K562 (cell line): Measurements from ENCODE around the gene PITX2. TPM values are rescaled to one million over a fixed set of nuclear protein-coding genes. Genes with fewer than 3 reads are reported as not detected.

ENCODE experiments used
- ATAC-seq: fragments of 200-7000 bp; cut with Tn5 transposase; 3 replicates; pipeline ENCODE4 v1.9.1; 2020; ENCODE audit warnings: moderate library complexity
- BruUV-seq: library from RNA; stranded (reverse); fragments of 400-500 nt; replicated peaks from 2 replicates; lab custom pipeline; 2021; lab: Mats Ljungman, UMichigan
- CTCF ChIA-PET: fragments of 300-600 bp; formaldehyde crosslinking; extraction: SDS; loops from one replicate; lab custom pipeline; 2021; ENCODE audit warnings: low intra/inter-chr PET ratio; lab: Yijun Ruan, JAX
- POLR2A ChIA-PET: fragments of 300-600, 350-650 bp; sonication (Branson Sonifier 250); formaldehyde crosslinking; extraction: SDS; loops from one replicate; lab custom pipeline; 2021; ENCODE audit warnings: antibody characterized with exemption, inconsistent platforms; lab: Yijun Ruan, JAX
- DNase-seq, 4 experiments: peaks; one replicate each; pipeline versions ENCODE4 v3.0.0 to v3.0.0-alpha.2; 2011 to 2018; ENCODE audit warnings: low spot score in 3 of 4, mixed read lengths in 3 of 4; ENCODE audit errors: extremely low read depth in 1 of 4
- FAIRE-seq: peaks from 2 replicates; lab custom pipeline; 2011; peaks lifted over from hg19 to GRCh38; lab: Jason Lieb, UNC
- H2AFZ ChIP-seq: 2 replicates; pipeline ENCODE4 v1.6.0; 2011; ENCODE audit warnings: low read depth, low read length, control low read depth, inconsistent platforms
- H3K27ac ChIP-seq: fragments of 200-600 bp; 3 replicates; pipeline ENCODE4 v1.8.0; 2011; ENCODE audit warnings: low read depth, mild to moderate bottlenecking, control low read depth, inconsistent platforms, low read length, moderate library complexity, mixed read lengths; ENCODE audit errors: extremely low read depth
- H3K27me3 ChIP-seq, 2 experiments: fragments of 300-600 bp in 1 of 2; 2 replicates in 1 of 2; 3 replicates in 1 of 2; pipeline versions ENCODE4 v1.6.0 to v1.8.0; 2011; ENCODE audit warnings: inconsistent platforms in 2 of 2, low read length in 2 of 2, mild to moderate bottlenecking in 1 of 2, mixed read lengths in 1 of 2, moderate library complexity in 1 of 2; ENCODE audit not compliant: control insufficient read depth in 2 of 2, insufficient read depth in 2 of 2
- H3K36me3 ChIP-seq: fragments of 300-600 bp; 3 replicates; pipeline ENCODE4 v1.8.0; 2011; ENCODE audit warnings: mild to moderate bottlenecking, low read length, inconsistent platforms; ENCODE audit not compliant: control insufficient read depth, insufficient read depth
- H3K4me1 ChIP-seq, 2 experiments: fragments of 200-600 bp in 1 of 2; replicated peaks in 1 of 2; 2 replicates in 1 of 2; 3 replicates in 1 of 2; pipeline versions ENCODE4 v1.5.1 to v1.8.0; 2011; ENCODE audit warnings: inconsistent platforms in 2 of 2, low read length in 2 of 2, mild to moderate bottlenecking in 1 of 2, mixed read lengths in 1 of 2, moderate library complexity in 1 of 2; ENCODE audit not compliant: control insufficient read depth in 2 of 2, insufficient read depth in 2 of 2
- H3K4me2 ChIP-seq: 2 replicates; pipeline ENCODE4 v1.6.1; 2011; ENCODE audit warnings: low read length, control low read depth, inconsistent platforms, mixed read lengths; ENCODE audit not compliant: insufficient read depth
- H3K4me3 ChIP-seq: fragments of 200-600 bp; sonication (generic), shearing (Covaris generic); 2 replicates; pipeline ENCODE4 v1.5.1; 2016; ENCODE audit warnings: control low read depth, inconsistent platforms
- H3K79me2 ChIP-seq: fragments of 200-600 bp; 3 replicates; pipeline ENCODE4 v1.8.0; 2011; ENCODE audit warnings: low read length, inconsistent platforms; ENCODE audit not compliant: control insufficient read depth, insufficient read depth
- H3K9ac ChIP-seq, 2 experiments: 2 replicates each; pipeline versions ENCODE4 v1.6.0 to v1.6.1; 2011; ENCODE audit warnings: low read depth in 2 of 2, low read length in 2 of 2, control low read depth in 1 of 2, inconsistent platforms in 1 of 2, mild to moderate bottlenecking in 1 of 2, mixed read lengths in 1 of 2; ENCODE audit not compliant: insufficient read depth in 1 of 2
- H3K9me1 ChIP-seq: one replicate; pipeline ENCODE4 v1.6.0; 2011; ENCODE audit warnings: inconsistent platforms, mild to moderate bottlenecking, low read length, moderate library complexity; ENCODE audit not compliant: control insufficient read depth, insufficient read depth
- H3K9me3 ChIP-seq: replicated peaks from 2 replicates; pipeline ENCODE4 v1.5.1; 2011; ENCODE audit warnings: low read depth, low read length, inconsistent platforms; ENCODE audit not compliant: control insufficient read depth, insufficient read depth
- H4K20me1 ChIP-seq: replicated peaks from 2 replicates; pipeline ENCODE4 v1.6.1; 2011; ENCODE audit warnings: low read length, inconsistent platforms, mixed read lengths; ENCODE audit not compliant: control insufficient read depth, insufficient read depth
- ATF4 ChIP-seq: fragments of 450-650 bp; formaldehyde crosslinking; IDR thresholded peaks from 2 replicates; pipeline ENCODE4 v1.4.0; 2022; ENCODE audit warnings: mild to moderate bottlenecking, moderate library complexity
- E2F3 ChIP-seq: fragments of 250-450 bp; sonication (Bioruptor Pico); IDR thresholded peaks from 2 replicates; pipeline ENCODE4 v1.4.0; 2020; ENCODE audit warnings: mild to moderate bottlenecking
- E4F1 ChIP-seq: fragments of 250-450 bp; sonication (Bioruptor Pico); IDR thresholded peaks from 2 replicates; pipeline ENCODE4 v1.5.0; 2021; ENCODE audit warnings: mild to moderate bottlenecking, borderline replicate concordance
- FOXP4 ChIP-seq: sonication (generic); formaldehyde crosslinking; IDR thresholded peaks from 2 replicates; pipeline ENCODE4 v1.8.0; 2022; ENCODE audit warnings: mild to moderate bottlenecking, missing genetic modification reagents, borderline replicate concordance
- MTF1 ChIP-seq: fragments of 250-450 bp; sonication (Bioruptor Pico); IDR thresholded peaks from 2 replicates; pipeline ENCODE4 v1.9.0; 2021; ENCODE audit warnings: moderate library complexity, mild to moderate bottlenecking, inconsistent platforms, borderline replicate concordance
- RAD51 ChIP-seq: fragments of 450-650 bp; IDR thresholded peaks from 2 replicates; pipeline ENCODE4 v1.7.1; 2016; ENCODE audit warnings: low read depth, mild to moderate bottlenecking, borderline replicate concordance
- SREBF2 ChIP-seq: sonication (generic); formaldehyde crosslinking; IDR thresholded peaks from 2 replicates; pipeline ENCODE4 v1.4.0; 2020; ENCODE audit warnings: mild to moderate bottlenecking, missing genetic modification reagents
- TSC22D4 ChIP-seq: fragments of 450-650 bp; IDR thresholded peaks from 2 replicates; pipeline ENCODE4 v1.6.1; 2016; ENCODE audit warnings: missing genetic modification characterization, missing biosample characterization, control low read depth
- USF1 ChIP-seq: sonication (generic); formaldehyde crosslinking; IDR thresholded peaks from 2 replicates; pipeline ENCODE4 v1.9.0; 2022; ENCODE audit warnings: mild to moderate bottlenecking, missing genetic modification reagents
- ZBTB7A ChIP-seq: IDR thresholded peaks from 2 replicates; pipeline ENCODE4 v1.6.1; 2011; ENCODE audit warnings: low read depth, mild to moderate bottlenecking, low read length, moderate library complexity, borderline replicate concordance; ENCODE audit not compliant: control insufficient read depth
- WGBS: fragments of 100-300 bp; shearing (Covaris generic); methylation state at CpG from one replicate; pipeline ENCODE4 v1.1.6; 2016; ENCODE audit warnings: low coverage, mixed read lengths; ENCODE audit not compliant: insufficient coverage; ENCODE audit errors: missing lambda C conversion rate; 5-methylcytosine and 5-hydroxymethylcytosine counted together
- in situ Hi-C: fragments of 300-500 bp; cut with MboI; formaldehyde crosslinking; loops from 4 replicates; pipeline ENCODE4 v1.15.0; 2018; ENCODE audit warnings: inconsistent platforms, mixed read lengths
- intact Hi-C: fragments of 100-400 bp; cut with micrococcal nuclease; formaldehyde crosslinking; loops from 2 replicates; pipeline ENCODE4 v1.14.2; 2022
- polyA plus RNA-seq, 8 experiments: library from polyadenylated mRNA; depleted of rRNA in 4 of 8; stranded (reverse) in 5 of 8; unstranded in 3 of 8; fragments of >200 nt; fragmentation: Nextera tagmentation in 2 of 8; fragmentation: Illumina TruSeq in 1 of 8; extraction: Ambion mirVana in 2 of 8; extraction: Trizol in 1 of 8; gene quantifications; 2 replicates each; pipeline versions ENCODE4 v1.2.1 to v1.2.3, GENCODE V29; 2011 to 2014; ENCODE audit warnings: inconsistent platforms in 1 of 8, missing spikeins in 1 of 8
- total RNA-seq, 7 experiments: library from RNA; depleted of rRNA in 6 of 7; stranded (reverse); fragments of >200 nt in 6 of 7; fragmentation: Illumina TruSeq in 2 of 7; extraction: Trizol in 2 of 7; gene quantifications; 2 replicates each; pipeline versions ENCODE4 v1.2.1 to v1.2.3, GENCODE V29; 2011 to 2021; ENCODE audit warnings: low replicate concordance in 1 of 7
- TF ChIP-seq, protein P1 (sequence below), 3 experiments: fragments of 200-800 bp in 1 of 3; sonication (Bioruptor generic) in 1 of 3; sonication (generic) in 1 of 3; formaldehyde crosslinking in 1 of 3; IDR thresholded peaks; 2 replicates each; pipeline versions ENCODE4 v1.6.1 to v1.8.0; 2016 to 2022; ENCODE audit warnings: mild to moderate bottlenecking in 2 of 3, missing compliant biosample characterization in 2 of 3, missing genetic modification characterization in 2 of 3, missing genetic modification reagents in 1 of 3

The PITX2 gene
- total and polyA plus RNA-seq, 9 of the 15 experiments (the other 6 are each of a cell fraction or from before 2014, with no cell fraction given): 0.08 TPM; not detected in 8

DNA sequence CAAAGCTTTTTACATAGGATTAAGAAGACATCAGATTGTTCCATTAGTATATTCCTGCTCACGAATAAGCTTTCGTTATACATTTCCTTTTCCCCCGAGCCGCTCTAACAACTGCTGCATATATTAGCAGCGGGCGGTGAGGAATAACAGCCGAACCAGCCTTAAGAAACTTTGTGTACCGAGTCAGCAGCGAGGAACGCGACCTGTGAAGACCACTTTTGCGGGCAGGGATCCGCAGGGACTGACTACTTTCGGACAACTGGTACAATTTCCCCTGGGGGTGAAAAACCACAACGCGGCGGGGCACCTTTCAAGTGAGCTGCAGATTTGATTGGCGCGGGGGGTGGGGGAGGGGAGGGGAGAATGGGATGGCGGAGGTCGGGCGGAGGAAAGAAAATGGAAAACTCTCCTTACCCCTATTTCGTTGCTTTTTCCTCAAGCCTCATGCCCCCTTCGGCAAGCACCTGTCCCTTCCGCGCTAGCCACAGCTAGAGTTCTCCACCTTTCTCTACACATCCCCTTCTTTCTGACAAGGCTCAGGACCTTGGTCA is 5.9 kb upstream of the PITX2 start:
- peaks cover 0 to 12% of the 10 kb centered on the region in 2 experiments; a peak in 2 of 5 replicates for H3K4me1 ChIP-seq
- no peak overlapping the region for H3K27ac ChIP-seq
- H3K9ac ChIP-seq: no peak overlapping the region
- in situ Hi-C loops: no loop called here
- H3K4me3 ChIP-seq: no peak overlapping the region
- H4K20me1 ChIP-seq: no peaks in the 10 kb centered on the region
- no TSS peak for BruUV-seq
- WGBS: 6% methylated on average over 23 of the region's 26 CpGs
- no peak overlapping the region for H3K4me2 ChIP-seq
- intact Hi-C loops: no loop called here
- no peak for FAIRE-seq
- no peaks in the 10 kb centered on the region for H3K9me1 ChIP-seq
- H3K79me2 ChIP-seq: no peaks in the 10 kb centered on the region
- H3K9me3 ChIP-seq: no peaks in the 10 kb centered on the region
- H2AFZ ChIP-seq: no peak overlapping the region
- TF ChIP-seq, protein P1, sequence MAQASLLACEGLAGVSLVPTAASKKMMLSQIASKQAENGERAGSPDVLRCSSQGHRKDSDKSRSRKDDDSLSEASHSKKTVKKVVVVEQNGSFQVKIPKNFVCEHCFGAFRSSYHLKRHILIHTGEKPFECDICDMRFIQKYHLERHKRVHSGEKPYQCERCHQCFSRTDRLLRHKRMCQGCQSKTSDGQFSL (CRISPR knock-in tag; IDR thresholded peaks at IDR 0.05): no peak
- TF ChIP-seq, protein P1 (tag; IDR thresholded peaks at IDR 0.05): no peak
- TF ChIP-seq MTF1 (no peak), FOXP4 (CRISPR knock-in tag) (no peak), E2F3 (CRISPR knock-in tag) (no peak), ATF4 (no peak), TSC22D4 (tag) (no peak), ZBTB7A (no peak), SREBF2 (CRISPR knock-in tag) (no peak), RAD51 (no peak), E4F1 (CRISPR knock-in tag) (no peak), USF1 (CRISPR knock-in tag) (no peak)
- no peak for ATAC-seq
- H3K36me3 ChIP-seq: no peaks in the 10 kb centered on the region
- no peak for DNase-seq
- ChIA-PET POLR2A (no interaction called here), CTCF (no interaction called here)
- peaks cover 23 to 49% of the 10 kb centered on the region in 2 experiments; a peak in 4 of 5 replicates for H3K27me3 ChIP-seq
